ENCODE results near the gene REL.

DNA sequence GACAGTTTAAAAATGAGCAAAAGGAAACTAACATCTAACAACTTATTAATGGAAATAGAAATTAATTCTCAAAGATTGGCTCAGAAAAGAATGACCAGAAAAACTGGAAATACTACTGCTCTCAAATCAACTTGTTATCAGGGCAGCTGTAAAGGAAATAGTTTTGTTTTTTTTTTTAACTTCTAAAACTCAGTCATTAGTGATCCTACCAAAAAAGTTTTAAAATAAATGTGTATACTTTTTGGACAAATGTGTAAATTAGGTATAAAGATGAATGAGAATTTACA, 84.1 kb downstream of the REL start:
- TF ChIP-seq, protein P1, sequence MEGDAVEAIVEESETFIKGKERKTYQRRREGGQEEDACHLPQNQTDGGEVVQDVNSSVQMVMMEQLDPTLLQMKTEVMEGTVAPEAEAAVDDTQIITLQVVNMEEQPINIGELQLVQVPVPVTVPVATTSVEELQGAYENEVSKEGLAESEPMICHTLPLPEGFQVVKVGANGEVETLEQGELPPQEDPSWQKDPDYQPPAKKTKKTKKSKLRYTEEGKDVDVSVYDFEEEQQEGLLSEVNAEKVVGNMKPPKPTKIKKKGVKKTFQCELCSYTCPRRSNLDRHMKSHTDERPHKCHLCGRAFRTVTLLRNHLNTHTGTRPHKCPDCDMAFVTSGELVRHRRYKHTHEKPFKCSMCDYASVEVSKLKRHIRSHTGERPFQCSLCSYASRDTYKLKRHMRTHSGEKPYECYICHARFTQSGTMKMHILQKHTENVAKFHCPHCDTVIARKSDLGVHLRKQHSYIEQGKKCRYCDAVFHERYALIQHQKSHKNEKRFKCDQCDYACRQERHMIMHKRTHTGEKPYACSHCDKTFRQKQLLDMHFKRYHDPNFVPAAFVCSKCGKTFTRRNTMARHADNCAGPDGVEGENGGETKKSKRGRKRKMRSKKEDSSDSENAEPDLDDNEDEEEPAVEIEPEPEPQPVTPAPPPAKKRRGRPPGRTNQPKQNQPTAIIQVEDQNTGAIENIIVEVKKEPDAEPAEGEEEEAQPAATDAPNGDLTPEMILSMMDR (IDR thresholded peaks at IDR 0.05) = no peak
- no peak for TF ChIP-seq POLR2A (IDR thresholded peaks at IDR 0.05)
